Measurements from ENCODE around the gene MAP2K6.

GRCh38 chr17:69506489-69506888 is 92.0 kb downstream of the MAP2K6 start:
- TF ChIP-seq CTCF (conservative IDR thresholded peaks at IDR 0.05) = peak; percentile 44
- TF ChIP-seq ZFX (IDR thresholded peaks at IDR 0.05) = no peak

Data from C4-2B (cell line).